ENCODE measurements around the gene TIMM17A.
"Not testable (repeated sequence)": the region's sequence is repeated elsewhere in the genome, so short reads cannot be mapped to it uniquely, and the experiment has no call there.

The TIMM17A gene

GRCh38 chr1:202015662-202015937, 60.3 kb downstream of the TIMM17A start:
- DNase-seq (ENCODE audit: low read depth), result no peak

DNA sequence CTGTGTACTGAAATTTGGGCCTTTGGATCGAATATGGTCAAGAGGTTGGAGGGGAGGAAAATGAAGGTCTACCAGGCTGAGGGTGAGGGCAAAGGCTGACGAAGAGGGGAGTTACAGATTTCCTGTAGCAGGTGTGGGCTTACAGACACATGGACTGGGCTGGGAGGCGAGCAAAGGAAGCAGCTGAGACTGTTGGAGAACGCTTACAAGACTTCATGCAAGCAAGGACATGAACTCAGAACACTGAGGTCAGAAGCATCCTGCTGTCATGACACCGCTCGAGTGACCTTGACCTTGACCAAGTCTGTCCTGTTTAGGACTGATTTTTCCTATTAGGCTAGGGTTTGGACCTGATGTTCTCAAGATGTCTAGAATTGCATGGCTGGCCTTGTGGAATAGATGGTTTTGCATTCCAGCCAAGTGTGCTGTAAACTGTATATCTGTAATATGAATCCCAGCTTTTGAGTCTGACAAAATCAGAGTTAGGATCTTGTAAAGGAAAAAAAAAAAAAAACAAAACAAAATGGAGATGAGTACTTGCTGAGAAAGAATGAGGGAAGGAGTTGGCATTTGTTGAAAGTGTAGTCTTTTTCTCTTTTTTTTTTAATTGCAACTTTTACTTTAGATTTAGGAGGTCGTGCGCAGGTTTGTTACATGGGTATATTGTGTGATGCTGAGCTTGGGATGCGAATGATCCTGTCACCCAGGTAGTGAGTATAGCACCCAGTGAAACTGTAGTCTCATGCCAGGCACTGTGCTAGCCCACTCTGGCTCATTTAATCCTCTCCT, 60.9 kb downstream of the TIMM17A start:
- DNase-seq (ENCODE audit: low read depth), result peak; percentile 33

DNA sequence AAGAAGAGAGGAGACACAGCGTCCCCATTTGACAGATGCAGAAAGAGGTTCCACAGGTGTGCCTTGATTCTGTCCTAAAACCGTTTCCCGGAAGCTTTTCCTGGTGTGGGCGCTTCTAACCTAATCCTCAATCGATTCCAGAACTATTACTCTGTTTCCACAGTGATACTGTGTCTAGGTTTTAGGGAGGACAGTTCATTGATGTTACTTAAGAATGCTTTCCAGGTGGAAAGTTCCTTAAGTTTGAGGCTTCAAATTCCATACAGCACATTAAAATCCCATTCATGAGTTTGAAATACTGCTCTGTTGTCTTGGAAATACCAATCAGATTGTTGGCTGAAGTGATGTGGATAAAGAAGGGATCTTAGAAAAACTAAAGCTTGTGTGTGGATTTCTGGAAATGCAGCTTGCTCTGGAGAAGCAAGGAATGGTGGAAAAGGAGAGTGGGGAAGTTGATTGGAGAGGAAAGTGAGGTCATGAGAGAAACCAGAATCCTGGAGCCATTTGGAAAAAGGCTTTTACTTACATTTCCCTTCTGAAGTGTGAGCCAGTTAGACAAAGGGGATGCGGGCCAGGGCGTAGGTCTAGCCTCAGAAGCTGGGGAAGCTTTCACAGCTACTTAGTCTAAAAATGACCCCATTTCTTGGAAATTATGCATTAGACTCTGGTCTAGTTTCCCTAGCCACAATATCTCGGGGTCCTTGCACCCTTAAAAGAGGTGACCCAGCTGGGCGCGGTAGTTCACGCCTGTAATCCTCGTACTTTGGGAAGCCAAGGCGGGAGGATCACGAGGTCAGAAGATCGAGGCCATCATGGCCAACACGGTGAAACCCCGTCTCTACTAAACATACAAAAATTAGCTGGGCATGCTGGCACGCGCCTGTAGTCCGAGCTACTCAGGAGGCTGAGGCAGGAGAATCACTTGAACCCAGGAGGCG, 61.8 kb downstream of the TIMM17A start:
- no peak for DNase-seq (ENCODE audit: low read depth)

GRCh38 chr1:202017749-202018467, 62.6 kb downstream of the TIMM17A start:
- DNase-seq (ENCODE audit: low read depth), result no peak

DNA sequence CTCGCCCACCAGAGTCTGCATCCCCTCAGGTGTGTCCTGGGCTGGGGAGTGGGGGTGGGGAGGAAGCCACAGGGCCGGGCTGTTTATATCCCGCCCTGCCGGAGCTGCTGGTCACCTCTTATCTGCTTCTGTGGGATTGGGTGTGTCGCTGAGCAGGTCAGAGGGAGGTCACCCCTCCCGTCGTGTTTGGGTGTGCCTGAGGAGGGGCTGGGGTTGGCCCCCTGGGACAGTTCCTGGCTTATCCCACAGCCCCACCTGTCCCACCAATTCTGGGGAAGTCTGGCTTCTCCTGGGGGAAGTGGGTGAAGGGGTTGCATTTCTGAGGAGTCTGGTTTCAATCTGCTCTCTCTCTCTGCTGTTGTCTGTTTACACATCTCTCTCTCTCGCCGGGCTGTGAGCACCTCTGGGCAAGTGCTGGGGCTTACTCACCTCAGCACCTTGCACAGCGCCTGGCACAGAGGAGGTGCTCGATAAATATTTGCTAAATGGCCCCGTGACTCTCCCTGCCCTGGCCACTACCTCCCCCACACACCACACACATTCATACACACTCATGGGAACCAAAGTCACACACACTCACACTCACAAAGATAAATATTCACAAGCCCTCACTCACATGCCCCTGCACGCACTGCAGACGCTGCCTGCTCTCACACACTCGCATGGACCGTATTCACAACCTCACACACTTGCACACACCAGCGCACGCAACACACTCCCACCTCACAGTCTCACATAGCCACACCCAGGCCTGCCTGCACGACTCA, 63.3 kb downstream of the TIMM17A start:
- no peak for DNase-seq (ENCODE audit: low read depth)

DNA sequence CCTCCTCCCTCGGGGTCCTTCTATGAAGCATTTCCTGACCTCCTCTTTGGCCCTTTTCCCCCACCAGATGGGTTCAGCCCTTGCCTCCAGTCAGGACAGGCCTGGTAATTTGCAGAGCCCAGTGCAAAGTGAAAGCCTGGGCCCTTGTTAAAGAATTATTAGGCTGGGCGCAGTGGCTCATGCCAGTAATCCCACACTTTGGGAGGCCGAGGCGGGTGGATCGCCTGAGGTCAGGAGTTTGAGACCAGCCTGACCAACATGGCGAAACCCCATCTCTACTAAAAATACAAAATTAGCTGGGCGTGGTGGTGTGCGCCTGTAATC, 63.9 kb downstream of the TIMM17A start:
- DNase-seq (ENCODE audit: low read depth), result not testable (repeated sequence)
